SK-N-SH treated with all-trans-retinoic acid at 6 μM for 48 hours (cell line): Measurements from ENCODE around the gene PDE9A.

Experiments
- ARNTL ChIP-seq: fragments of 450-650 bp; formaldehyde crosslinking; IDR thresholded peaks from 2 replicates; pipeline ENCODE4 v1.5.0; 2020; ENCODE audit warnings: low read depth, mild to moderate bottlenecking, moderate library complexity, borderline replicate concordance
- CSDC2 ChIP-seq: fragments of 250-450 bp; sonication (Bioruptor Pico); IDR thresholded peaks from 2 replicates; pipeline ENCODE4 v1.5.0; 2020; ENCODE audit warnings: mild to moderate bottlenecking, moderate library complexity
- ESRRG ChIP-seq: fragments of 250-450 bp; sonication (Bioruptor Pico); IDR thresholded peaks from 2 replicates; pipeline ENCODE4 v1.6.1; 2021; ENCODE audit warnings: mild to moderate bottlenecking
- PPARA ChIP-seq: fragments of 250-450 bp; sonication (Bioruptor Pico); IDR thresholded peaks from 2 replicates; pipeline ENCODE4 v1.5.0; 2020; ENCODE audit warnings: mild to moderate bottlenecking, borderline replicate concordance
- RARB ChIP-seq: fragments of 250-450 bp; sonication (Bioruptor Pico); IDR thresholded peaks from 2 replicates; pipeline ENCODE4 v1.8.0; 2021; ENCODE audit warnings: mild to moderate bottlenecking, moderate library complexity
- SNAI2 ChIP-seq: fragments of 250-450 bp; sonication (Bioruptor Pico); IDR thresholded peaks from 2 replicates; pipeline ENCODE4 v1.5.0; 2020; ENCODE audit warnings: mild to moderate bottlenecking, moderate library complexity
- ZFP3 ChIP-seq: fragments of 250-450 bp; sonication (Bioruptor Pico); IDR thresholded peaks from 2 replicates; pipeline ENCODE4 v1.5.0; 2020; ENCODE audit warnings: mild to moderate bottlenecking, moderate library complexity
- ZFP30 ChIP-seq: fragments of 450-650 bp; formaldehyde crosslinking; IDR thresholded peaks from 2 replicates; pipeline ENCODE4 v1.5.0; 2022; ENCODE audit warnings: mild to moderate bottlenecking, moderate library complexity
- TF ChIP-seq, protein P1 (sequence below): fragments of 250-450 bp; sonication (Bioruptor Pico); IDR thresholded peaks from 2 replicates; pipeline ENCODE4 v1.8.0; 2020; ENCODE audit warnings: mild to moderate bottlenecking, moderate library complexity, borderline replicate concordance
- TF ChIP-seq, protein P2 (sequence below): fragments of 250-450 bp; sonication (Bioruptor Pico); IDR thresholded peaks from 2 replicates; pipeline ENCODE4 v1.8.0; 2021; ENCODE audit warnings: low read depth, mild to moderate bottlenecking, moderate library complexity, borderline replicate concordance
- TF ChIP-seq, protein P3 (sequence below): fragments of 250-450 bp; sonication (Bioruptor Pico); IDR thresholded peaks from 2 replicates; pipeline ENCODE4 v1.5.1; 2021; ENCODE audit warnings: mild to moderate bottlenecking, moderate library complexity
- TF ChIP-seq, protein P4 (sequence below): fragments of 250-450 bp; sonication (Bioruptor Pico); IDR thresholded peaks from 2 replicates; pipeline ENCODE4 v1.5.0; 2020; ENCODE audit warnings: mild to moderate bottlenecking, moderate library complexity

DNA sequence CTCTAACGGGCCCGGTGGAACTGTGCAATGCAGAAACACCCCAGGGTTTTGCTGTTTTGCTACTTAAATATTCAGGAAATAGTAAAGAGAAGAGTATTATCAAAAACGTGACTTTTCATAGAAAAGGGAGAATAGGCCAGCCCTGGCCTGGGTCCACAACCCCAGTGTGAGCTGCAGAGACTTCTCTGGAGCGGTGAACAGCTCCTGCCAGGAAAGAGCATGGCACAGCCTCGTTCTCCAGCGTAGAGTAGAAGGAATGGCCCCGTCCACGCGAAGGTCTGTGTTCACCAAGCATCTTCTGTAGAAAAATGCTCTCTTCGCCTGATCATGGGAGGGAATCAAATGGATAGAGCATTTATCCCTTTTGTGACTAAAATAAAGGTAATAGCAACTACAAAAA lies 51.4 kb downstream of the PDE9A start:
- TF ChIP-seq RARB (CRISPR knock-in tag) (no peak), CSDC2 (CRISPR knock-in tag) (no peak), SNAI2 (CRISPR knock-in tag) (no peak), ARNTL (CRISPR knock-in tag) (no peak), ESRRG (CRISPR knock-in tag) (no peak), PPARA (CRISPR knock-in tag) (no peak), ZFP3 (CRISPR knock-in tag) (no peak), ZFP30 (CRISPR knock-in tag) (no peak)
- TF ChIP-seq, protein P1, sequence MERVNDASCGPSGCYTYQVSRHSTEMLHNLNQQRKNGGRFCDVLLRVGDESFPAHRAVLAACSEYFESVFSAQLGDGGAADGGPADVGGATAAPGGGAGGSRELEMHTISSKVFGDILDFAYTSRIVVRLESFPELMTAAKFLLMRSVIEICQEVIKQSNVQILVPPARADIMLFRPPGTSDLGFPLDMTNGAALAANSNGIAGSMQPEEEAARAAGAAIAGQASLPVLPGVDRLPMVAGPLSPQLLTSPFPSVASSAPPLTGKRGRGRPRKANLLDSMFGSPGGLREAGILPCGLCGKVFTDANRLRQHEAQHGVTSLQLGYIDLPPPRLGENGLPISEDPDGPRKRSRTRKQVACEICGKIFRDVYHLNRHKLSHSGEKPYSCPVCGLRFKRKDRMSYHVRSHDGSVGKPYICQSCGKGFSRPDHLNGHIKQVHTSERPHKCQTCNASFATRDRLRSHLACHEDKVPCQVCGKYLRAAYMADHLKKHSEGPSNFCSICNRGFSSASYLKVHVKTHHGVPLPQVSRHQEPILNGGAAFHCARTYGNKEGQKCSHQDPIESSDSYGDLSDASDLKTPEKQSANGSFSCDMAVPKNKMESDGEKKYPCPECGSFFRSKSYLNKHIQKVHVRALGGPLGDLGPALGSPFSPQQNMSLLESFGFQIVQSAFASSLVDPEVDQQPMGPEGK (CRISPR knock-in tag) = no peak
- TF ChIP-seq, protein P2, sequence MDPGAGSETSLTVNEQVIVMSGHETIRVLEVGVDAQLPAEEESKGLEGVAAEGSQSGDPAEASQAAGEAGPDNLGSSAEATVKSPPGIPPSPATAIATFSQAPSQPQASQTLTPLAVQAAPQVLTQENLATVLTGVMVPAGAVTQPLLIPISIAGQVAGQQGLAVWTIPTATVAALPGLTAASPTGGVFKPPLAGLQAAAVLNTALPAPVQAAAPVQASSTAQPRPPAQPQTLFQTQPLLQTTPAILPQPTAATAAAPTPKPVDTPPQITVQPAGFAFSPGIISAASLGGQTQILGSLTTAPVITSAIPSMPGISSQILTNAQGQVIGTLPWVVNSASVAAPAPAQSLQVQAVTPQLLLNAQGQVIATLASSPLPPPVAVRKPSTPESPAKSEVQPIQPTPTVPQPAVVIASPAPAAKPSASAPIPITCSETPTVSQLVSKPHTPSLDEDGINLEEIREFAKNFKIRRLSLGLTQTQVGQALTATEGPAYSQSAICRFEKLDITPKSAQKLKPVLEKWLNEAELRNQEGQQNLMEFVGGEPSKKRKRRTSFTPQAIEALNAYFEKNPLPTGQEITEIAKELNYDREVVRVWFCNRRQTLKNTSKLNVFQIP = no peak
- TF ChIP-seq, protein P3, sequence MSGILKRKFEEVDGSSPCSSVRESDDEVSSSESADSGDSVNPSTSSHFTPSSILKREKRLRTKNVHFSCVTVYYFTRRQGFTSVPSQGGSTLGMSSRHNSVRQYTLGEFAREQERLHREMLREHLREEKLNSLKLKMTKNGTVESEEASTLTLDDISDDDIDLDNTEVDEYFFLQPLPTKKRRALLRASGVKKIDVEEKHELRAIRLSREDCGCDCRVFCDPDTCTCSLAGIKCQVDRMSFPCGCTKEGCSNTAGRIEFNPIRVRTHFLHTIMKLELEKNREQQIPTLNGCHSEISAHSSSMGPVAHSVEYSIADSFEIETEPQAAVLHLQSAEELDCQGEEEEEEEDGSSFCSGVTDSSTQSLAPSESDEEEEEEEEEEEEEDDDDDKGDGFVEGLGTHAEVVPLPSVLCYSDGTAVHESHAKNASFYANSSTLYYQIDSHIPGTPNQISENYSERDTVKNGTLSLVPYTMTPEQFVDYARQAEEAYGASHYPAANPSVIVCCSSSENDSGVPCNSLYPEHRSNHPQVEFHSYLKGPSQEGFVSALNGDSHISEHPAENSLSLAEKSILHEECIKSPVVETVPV (CRISPR knock-in tag) = no peak
- TF ChIP-seq, protein P4, sequence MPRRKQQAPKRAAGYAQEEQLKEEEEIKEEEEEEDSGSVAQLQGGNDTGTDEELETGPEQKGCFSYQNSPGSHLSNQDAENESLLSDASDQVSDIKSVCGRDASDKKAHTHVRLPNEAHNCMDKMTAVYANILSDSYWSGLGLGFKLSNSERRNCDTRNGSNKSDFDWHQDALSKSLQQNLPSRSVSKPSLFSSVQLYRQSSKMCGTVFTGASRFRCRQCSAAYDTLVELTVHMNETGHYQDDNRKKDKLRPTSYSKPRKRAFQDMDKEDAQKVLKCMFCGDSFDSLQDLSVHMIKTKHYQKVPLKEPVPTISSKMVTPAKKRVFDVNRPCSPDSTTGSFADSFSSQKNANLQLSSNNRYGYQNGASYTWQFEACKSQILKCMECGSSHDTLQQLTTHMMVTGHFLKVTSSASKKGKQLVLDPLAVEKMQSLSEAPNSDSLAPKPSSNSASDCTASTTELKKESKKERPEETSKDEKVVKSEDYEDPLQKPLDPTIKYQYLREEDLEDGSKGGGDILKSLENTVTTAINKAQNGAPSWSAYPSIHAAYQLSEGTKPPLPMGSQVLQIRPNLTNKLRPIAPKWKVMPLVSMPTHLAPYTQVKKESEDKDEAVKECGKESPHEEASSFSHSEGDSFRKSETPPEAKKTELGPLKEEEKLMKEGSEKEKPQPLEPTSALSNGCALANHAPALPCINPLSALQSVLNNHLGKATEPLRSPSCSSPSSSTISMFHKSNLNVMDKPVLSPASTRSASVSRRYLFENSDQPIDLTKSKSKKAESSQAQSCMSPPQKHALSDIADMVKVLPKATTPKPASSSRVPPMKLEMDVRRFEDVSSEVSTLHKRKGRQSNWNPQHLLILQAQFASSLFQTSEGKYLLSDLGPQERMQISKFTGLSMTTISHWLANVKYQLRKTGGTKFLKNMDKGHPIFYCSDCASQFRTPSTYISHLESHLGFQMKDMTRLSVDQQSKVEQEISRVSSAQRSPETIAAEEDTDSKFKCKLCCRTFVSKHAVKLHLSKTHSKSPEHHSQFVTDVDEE (CRISPR knock-in tag) = no peak
